ENCODE results near the gene SMLR1. TPM values are rescaled to one million over a fixed set of nuclear protein-coding genes. Genes with fewer than 3 reads are reported as not detected.

Gene SMLR1
- total RNA-seq, 1 experiment from 2014 or later: not detected

- no peaks in the 10 kb centered on the region for H3K4me1 ChIP-seq (ENCODE audit: insufficient read depth, low read length, poor library complexity, severe bottlenecking)
- H3K9me3 ChIP-seq (ENCODE audit: low read depth, low read length, poor library complexity, severe bottlenecking): no peaks in the 10 kb centered on the region
- H3K27ac ChIP-seq (ENCODE audit: low read depth, low read length, poor library complexity, severe bottlenecking): no peak overlapping the region
- no peaks in the 10 kb centered on the region for H3K36me3 ChIP-seq (ENCODE audit: insufficient read depth, low read length, poor library complexity, severe bottlenecking)
- TF ChIP-seq CTCF (conservative IDR thresholded peaks at IDR 0.05; ENCODE audit: low read depth, low read length) (no peak), EZH2 (IDR thresholded peaks at IDR 0.05; ENCODE audit: borderline replicate concordance, low read depth, low read length, poor library complexity, severe bottlenecking) (no peak)
- DNase-seq (ENCODE audit: low spot score): no peak
- H3K4me3 ChIP-seq (ENCODE audit: low read depth, low read length, poor library complexity, severe bottlenecking): no peak overlapping the region
- no peaks in the 10 kb centered on the region for H3K27me3 ChIP-seq (replicated peaks; ENCODE audit: insufficient read depth, low read depth, low read length, poor library complexity)
- BruUV-seq (replicated peaks): no TSS peak
- intact Hi-C loops (cut with micrococcal nuclease; ENCODE audit: unreplicated experiment): no loop called here
- ChIA-PET POLR2A (ENCODE audit: low non-redundant PET) (interaction anchor here (0.7 kb wide), 1 partner anchor 40 kb away, joined by 4 read pairs; no protein-coding TSS in a partner anchor), CTCF (no interaction called here)
These were observed 1.3 kb upstream of the SMLR1 start for GRCh38 chr6:130825772-130826441.

GRCh38 chr6:130826442-130827246, 562 bp upstream of the SMLR1 start:
- CTCF ChIA-PET: no interaction called here

GRCh38 chr6:130829333-130829910, 2.2 kb downstream of the SMLR1 start:
- no peak for DNase-seq (ENCODE audit: low spot score)
- BruUV-seq (replicated peaks): no TSS peak
- Histone ChIP-seq H3K27me3 (replicated peaks; ENCODE audit: insufficient read depth, low read depth, low read length, poor library complexity) (no peaks in the 10 kb centered on the region), H3K9me3 (ENCODE audit: low read depth, low read length, poor library complexity, severe bottlenecking) (no peaks in the 10 kb centered on the region), H3K27ac (ENCODE audit: low read depth, low read length, poor library complexity, severe bottlenecking) (no peak overlapping the region), H3K4me1 (ENCODE audit: insufficient read depth, low read length, poor library complexity, severe bottlenecking) (no peaks in the 10 kb centered on the region), H3K4me3 (ENCODE audit: low read depth, low read length, poor library complexity, severe bottlenecking) (no peak overlapping the region), H3K36me3 (ENCODE audit: insufficient read depth, low read length, poor library complexity, severe bottlenecking) (no peaks in the 10 kb centered on the region)
- intact Hi-C loops (cut with micrococcal nuclease; ENCODE audit: unreplicated experiment): no loop called here
- POLR2A ChIA-PET (ENCODE audit: low non-redundant PET): no interaction called here
- CTCF ChIA-PET: no interaction called here
- TF ChIP-seq CTCF (conservative IDR thresholded peaks at IDR 0.05; ENCODE audit: low read depth, low read length) (no peak), EZH2 (IDR thresholded peaks at IDR 0.05; ENCODE audit: borderline replicate concordance, low read depth, low read length, poor library complexity, severe bottlenecking) (no peak)

More at GRCh38 chr6:130826442-130827246, 562 bp upstream of the SMLR1 start:
- H3K4me3 ChIP-seq (ENCODE audit: low read depth, low read length, poor library complexity, severe bottlenecking): no peak overlapping the region
- intact Hi-C loops (cut with micrococcal nuclease; ENCODE audit: unreplicated experiment): no loop called here
- BruUV-seq (replicated peaks): no TSS peak
- no peak overlapping the region for H3K27ac ChIP-seq (ENCODE audit: low read depth, low read length, poor library complexity, severe bottlenecking)
- no peaks in the 10 kb centered on the region for H3K27me3 ChIP-seq (replicated peaks; ENCODE audit: insufficient read depth, low read depth, low read length, poor library complexity)
- no peaks in the 10 kb centered on the region for H3K4me1 ChIP-seq (ENCODE audit: insufficient read depth, low read length, poor library complexity, severe bottlenecking)
- no peak for DNase-seq (ENCODE audit: low spot score)
- POLR2A ChIA-PET (ENCODE audit: low non-redundant PET): no interaction called here
- H3K36me3 ChIP-seq (ENCODE audit: insufficient read depth, low read length, poor library complexity, severe bottlenecking): no peaks in the 10 kb centered on the region
- H3K9me3 ChIP-seq (ENCODE audit: low read depth, low read length, poor library complexity, severe bottlenecking): no peaks in the 10 kb centered on the region
- no peak for TF ChIP-seq EZH2 (IDR thresholded peaks at IDR 0.05; ENCODE audit: borderline replicate concordance, low read depth, low read length, poor library complexity, severe bottlenecking)
- no peak for TF ChIP-seq CTCF (conservative IDR thresholded peaks at IDR 0.05; ENCODE audit: low read depth, low read length)
